ENCODE results near the gene ZHX3.

Gene ZHX3

GRCh38 chr20:41159547-41159946 is 158.0 kb downstream of the ZHX3 start:
- no peak for DNase-seq (ENCODE audit: extremely low read depth in 1 of 2, low read depth in 1 of 2)

GRCh38 chr20:41158082-41158625 is 159.4 kb downstream of the ZHX3 start:
- DNase-seq (ENCODE audit: extremely low read depth in 1 of 2, low read depth in 1 of 2): no peak

- no peak for DNase-seq (ENCODE audit: extremely low read depth in 1 of 2, low read depth in 1 of 2)
Measured at GRCh38 chr20:41155261-41155660, 162.3 kb downstream of the ZHX3 start.

- DNase-seq (ENCODE audit: extremely low read depth in 1 of 2, low read depth in 1 of 2): no peak
Measured at GRCh38 chr20:41154436-41155176, 162.9 kb downstream of the ZHX3 start.

- DNase-seq (ENCODE audit: extremely low read depth in 1 of 2, low read depth in 1 of 2): no peak
Measured at GRCh38 chr20:41152108-41152757, 165.3 kb downstream of the ZHX3 start.

- no peak for DNase-seq (ENCODE audit: extremely low read depth in 1 of 2, low read depth in 1 of 2)
Measured at GRCh38 chr20:41151134-41151869, 166.2 kb downstream of the ZHX3 start.

- DNase-seq (ENCODE audit: extremely low read depth in 1 of 2, low read depth in 1 of 2): no peak
Measured at GRCh38 chr20:41150664-41151063, 166.9 kb downstream of the ZHX3 start.

- no peak for DNase-seq (ENCODE audit: extremely low read depth in 1 of 2, low read depth in 1 of 2)
Measured at GRCh38 chr20:41148942-41149341, 168.6 kb downstream of the ZHX3 start.

- no peak for DNase-seq (ENCODE audit: extremely low read depth in 1 of 2, low read depth in 1 of 2)
Measured at GRCh38 chr20:41147767-41148191, 169.8 kb downstream of the ZHX3 start.

- no peak for DNase-seq (ENCODE audit: extremely low read depth in 1 of 2, low read depth in 1 of 2)
Measured at GRCh38 chr20:41145821-41146620, 171.5 kb downstream of the ZHX3 start.

GRCh38 chr20:41145317-41145716 is 172.2 kb downstream of the ZHX3 start:
- no peak for DNase-seq (ENCODE audit: extremely low read depth in 1 of 2, low read depth in 1 of 2)

GRCh38 chr20:41143354-41143753 is 174.2 kb downstream of the ZHX3 start:
- no peak for DNase-seq (ENCODE audit: extremely low read depth in 1 of 2, low read depth in 1 of 2)

GRCh38 chr20:41142919-41143318 is 174.6 kb downstream of the ZHX3 start:
- no peak for DNase-seq (ENCODE audit: extremely low read depth in 1 of 2, low read depth in 1 of 2)

GRCh38 chr20:41142245-41142644 is 175.3 kb downstream of the ZHX3 start:
- DNase-seq (ENCODE audit: extremely low read depth in 1 of 2, low read depth in 1 of 2): no peak

GRCh38 chr20:41141153-41141815 is 176.2 kb downstream of the ZHX3 start:
- no peak for DNase-seq (ENCODE audit: extremely low read depth in 1 of 2, low read depth in 1 of 2)

- no peak for DNase-seq (ENCODE audit: extremely low read depth in 1 of 2, low read depth in 1 of 2)
Measured at GRCh38 chr20:41140226-41141133, 177.1 kb downstream of the ZHX3 start.

- no peak for DNase-seq (ENCODE audit: extremely low read depth in 1 of 2, low read depth in 1 of 2)
Measured at GRCh38 chr20:41139227-41140093, 178.1 kb downstream of the ZHX3 start.

Data from stimulated activated CD8-positive, alpha-beta memory T cell treated with anti-CD3 and anti-CD28 coated beads, Interleukin-7, amount 100 ng/mL, for 48 hours (primary cell).